DOHH2 (cell line): ENCODE results near the gene ITGA4.

Experiments used
- CTCF ChIP-seq: fragments of 200-600 bp; sonication (generic); IDR thresholded peaks from one replicate; pipeline ENCODE4 v1.5.1; 2014; ENCODE audit warnings: antibody characterized with exemption, mild to moderate bottlenecking, low read depth, low read length; ENCODE audit not compliant: poor library complexity, severe bottlenecking
- EZH2phosphoT487 ChIP-seq: fragments of 200-600 bp; sonication (generic); IDR thresholded peaks from 2 replicates; pipeline ENCODE4 v1.6.1; 2017; ENCODE audit warnings: borderline replicate concordance, mild to moderate bottlenecking, antibody characterized with exemption, low read length, moderate library complexity, mixed read lengths

GRCh38 chr2:181574321-181574720, 117.1 kb downstream of the ITGA4 start:
- TF ChIP-seq CTCF, result no peak
- TF ChIP-seq EZH2phosphoT487, result no peak
